Measurements from ENCODE around the gene PROK1.

PROK1 gene

DNA sequence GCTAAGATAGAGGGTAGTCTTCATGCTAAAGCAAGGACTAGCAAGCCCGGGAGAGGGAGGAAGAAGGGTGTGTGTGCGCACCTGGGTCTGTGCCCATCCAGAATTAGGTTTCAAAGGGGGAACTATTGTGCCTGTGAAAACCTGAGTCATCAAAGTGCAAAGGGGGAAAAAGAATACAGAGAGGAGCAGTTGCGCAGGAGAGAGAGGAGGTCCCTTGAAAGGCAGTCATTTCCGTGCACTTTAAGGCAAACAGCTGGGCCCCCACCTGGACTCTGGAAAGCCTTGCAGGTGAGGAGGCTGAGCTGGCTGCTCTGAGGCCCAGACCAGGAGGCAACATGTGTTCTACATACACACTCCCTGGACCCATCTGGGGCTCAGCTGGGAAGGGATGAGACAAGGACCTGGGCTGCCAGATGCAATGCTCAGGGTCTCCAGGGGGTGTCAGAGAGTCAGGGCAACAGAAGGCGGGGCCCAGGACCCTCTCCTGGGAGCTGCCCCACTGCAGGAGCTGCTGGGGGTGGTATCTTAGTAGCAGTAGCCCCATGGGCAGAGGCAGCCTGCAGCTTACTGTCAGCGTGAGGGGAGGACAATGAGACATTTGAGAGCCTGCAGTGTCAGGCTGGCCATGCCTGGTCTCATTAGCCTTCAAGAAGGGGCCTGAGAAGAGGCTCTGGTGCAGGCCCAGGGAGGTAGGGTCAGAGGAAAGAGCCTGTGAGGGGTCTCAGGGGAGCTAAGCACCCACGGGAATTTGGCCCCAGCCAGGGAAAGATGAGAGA, 14.3 kb downstream of the PROK1 start:
- DNase-seq (ENCODE audit: low read depth): no peak

DNA sequence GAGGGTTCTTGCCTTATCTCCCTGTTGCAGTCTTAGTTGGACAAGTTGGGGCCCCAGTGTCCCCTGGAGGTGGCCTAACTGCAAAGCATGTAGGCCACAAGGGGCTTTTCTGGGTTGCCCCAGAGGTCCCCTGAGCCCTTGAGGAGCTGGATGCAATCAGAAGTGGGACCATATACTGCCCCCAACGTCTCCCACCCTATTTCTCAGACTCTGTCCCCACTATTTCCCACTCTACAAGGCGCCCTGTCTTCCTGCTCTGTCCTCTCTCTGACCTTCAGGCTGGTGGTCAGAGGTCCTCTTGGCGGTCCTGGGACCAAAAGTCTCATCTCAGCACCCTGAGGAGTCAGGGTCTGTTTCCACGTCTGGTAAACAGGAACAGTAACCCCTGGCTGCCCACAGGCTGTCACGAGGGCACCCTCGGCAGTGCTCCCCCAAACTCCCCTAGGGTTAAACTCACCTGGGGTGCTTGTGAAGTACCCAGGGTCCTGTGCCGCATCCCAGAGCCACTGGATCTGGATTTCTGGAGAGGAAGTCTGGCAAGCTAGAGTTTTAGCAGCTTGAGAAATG, 14.9 kb downstream of the PROK1 start:
- no peak for DNase-seq (ENCODE audit: low read depth)

DNA sequence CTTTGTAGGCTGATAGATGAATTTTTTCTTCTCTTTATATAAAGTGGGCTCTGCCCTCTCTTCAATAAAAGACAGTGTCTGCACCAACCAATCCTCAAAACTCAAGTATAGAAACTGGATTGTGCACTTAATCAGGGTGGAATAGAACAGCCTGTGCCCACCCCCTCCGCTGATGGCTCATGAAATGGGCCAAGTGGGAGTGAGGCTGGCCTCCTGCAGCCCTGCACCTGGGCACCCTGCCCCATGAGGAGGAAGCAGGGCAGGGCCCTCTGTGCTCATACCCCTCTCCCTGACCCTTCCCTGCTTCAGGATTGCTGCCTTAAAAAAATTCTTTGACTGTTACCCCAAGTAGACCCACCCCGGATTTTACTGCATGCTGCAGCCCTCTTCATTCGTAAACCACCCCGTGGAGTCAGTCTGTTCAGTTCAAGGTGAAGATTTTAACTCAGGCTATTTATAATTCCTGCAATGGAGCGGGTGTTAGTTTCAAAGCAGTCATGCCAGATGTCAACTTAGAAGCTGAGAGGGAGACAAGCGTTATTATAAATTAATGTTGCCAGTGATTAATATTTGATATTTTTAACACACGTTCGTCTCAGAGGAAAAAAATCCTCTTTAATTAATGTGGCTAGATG, 15.8 kb downstream of the PROK1 start:
- no peak for DNase-seq (ENCODE audit: low read depth)

DNA sequence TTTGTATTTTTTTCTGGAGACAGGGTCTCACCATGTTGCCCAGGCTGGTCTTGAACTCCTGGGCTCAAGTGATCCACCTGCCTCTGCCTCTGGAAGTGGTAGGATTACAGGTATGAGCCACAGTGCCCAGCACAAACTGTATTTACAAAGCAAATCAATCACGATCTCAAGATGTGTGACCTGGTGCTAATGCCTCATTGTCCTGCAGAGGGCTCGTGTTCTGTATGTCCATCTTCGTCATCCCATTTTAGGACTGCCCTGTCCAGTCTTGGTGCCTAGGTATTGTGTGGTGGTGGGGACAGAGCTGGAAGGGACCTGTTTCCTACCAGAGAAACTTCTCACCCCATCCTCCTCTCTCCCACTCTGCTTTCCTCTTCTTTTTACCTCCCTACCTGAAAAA, 20.2 kb downstream of the PROK1 start:
- no peak for DNase-seq (ENCODE audit: low read depth)

DNA sequence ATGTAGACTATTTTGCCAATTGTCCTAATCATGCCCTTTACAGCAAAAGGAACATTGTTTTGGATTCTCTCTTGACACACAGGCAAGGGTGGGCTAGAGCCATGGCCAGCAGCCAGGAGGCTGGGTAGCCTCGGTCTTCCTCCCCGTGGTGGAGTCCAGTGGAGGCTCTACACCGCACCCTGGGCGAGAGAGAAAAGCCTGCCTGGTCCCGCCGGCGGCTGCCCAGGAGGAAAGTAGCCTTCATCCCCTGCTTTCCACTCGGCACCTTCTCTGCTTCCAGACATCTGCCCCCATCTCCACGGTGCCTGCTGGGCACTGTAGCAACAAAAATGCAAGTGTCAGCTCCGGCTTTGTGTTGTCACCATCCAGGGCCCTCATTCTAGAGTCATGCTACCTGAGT, 21.6 kb downstream of the PROK1 start:
- DNase-seq (ENCODE audit: low read depth): no peak

DNA sequence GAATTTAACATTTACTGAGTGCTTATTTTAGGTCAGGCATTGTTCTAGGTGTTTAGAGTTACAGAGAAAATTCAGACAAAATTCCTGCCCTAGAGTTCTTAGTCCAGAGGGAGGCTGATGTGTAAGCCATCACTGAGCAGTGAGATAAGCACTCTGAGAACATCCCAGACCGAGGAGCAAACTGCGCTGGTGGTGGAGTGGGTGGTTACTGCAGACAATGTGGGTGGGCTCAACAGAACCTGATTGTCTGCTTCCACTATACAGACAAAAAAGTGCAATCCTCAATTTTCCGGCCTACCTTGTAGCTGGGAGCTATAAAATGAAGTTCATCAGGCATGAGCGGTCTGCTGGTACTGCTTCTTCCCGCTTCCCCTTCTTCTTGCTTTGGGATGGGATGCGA, 23.5 kb downstream of the PROK1 start:
- DNase-seq (ENCODE audit: low read depth): no peak

DNA sequence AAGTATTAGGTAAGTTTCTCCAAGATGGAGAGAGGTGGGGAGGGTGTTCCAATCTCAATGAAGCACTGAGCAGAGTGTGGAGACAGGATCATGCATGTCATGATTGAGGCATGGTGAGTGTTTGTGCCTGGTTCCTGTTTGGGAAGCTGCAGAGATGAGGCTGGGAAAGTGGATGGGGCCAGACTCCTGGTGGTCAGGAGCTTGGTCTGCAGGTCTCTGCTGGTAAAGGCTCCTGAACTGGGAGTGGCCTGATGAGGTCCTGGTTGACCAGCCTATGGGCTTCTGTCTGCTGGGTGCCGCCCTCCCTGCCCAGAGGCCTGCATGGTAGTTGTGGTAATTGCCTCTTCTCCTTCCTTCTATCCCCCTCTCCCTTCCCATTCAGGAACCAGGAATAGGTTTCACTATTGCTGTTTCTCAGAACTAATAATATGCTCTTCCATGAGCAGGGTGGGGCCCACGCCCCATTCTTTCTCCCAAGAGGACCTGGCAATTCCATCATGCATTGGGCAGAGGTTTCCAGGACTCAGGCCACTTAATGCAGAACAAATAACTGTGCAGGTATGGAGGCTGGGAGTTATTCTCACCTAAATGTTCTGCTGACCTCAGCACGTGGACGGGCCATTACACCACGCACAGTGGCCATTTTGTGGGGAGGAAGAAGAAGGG, 24.5 kb downstream of the PROK1 start:
- DNase-seq (ENCODE audit: low read depth): no peak

DNA sequence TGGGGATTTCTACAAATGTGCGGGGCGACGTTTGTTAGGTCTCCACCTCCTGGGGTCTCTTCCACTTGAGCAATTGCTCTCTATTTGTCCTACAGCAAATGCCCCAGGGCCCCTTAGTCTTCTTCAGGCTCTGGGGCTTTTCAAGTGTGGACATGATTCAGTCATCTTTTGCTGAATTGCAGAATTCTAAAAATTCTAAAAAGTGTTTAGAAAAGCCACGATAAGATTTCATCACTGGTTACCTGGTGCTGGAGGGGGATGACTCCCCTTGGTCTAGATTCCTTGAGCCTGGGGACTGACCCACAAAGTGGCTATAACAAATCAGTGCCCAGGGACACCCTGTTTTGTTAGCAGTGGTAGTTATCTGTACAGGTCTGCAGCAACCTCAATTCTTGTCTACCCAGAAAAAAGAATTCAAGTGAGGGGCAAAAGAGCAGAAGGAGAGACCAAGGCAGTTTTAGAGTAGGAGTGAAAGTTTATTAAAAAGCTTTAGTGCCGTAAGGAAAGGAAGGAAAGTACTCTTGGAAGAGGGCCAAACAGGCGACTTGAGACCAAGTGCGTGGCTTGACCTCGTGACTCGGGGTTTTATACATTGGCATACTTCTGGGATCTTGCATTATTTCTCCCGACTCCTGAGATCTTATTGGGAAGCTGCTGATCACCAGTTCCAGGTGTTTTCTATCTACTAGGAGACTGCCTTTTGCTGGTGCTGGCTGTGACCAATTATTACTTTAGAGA, 25.2 kb downstream of the PROK1 start:
- DNase-seq (ENCODE audit: low read depth): no peak

DNA sequence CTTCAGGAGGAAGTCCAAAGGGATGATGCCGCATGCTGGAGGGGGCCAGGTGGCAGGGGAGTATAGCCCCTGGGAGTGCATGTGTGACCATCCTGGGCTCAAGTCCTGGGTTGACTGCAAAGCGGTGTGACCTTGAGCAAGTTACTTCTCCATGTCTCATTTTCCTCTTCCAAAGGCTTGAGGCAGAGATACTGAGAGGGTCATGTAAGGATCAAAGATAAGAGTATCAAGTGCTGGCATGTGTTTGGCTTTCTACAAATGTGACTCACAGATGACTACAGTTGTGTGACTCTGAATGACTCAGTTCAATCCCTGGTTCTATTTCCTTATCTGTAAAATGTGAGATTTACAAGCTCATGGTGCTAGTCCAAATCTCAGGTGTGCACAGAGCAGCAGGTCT, 26.1 kb downstream of the PROK1 start:
- no peak for DNase-seq (ENCODE audit: low read depth)

DNA sequence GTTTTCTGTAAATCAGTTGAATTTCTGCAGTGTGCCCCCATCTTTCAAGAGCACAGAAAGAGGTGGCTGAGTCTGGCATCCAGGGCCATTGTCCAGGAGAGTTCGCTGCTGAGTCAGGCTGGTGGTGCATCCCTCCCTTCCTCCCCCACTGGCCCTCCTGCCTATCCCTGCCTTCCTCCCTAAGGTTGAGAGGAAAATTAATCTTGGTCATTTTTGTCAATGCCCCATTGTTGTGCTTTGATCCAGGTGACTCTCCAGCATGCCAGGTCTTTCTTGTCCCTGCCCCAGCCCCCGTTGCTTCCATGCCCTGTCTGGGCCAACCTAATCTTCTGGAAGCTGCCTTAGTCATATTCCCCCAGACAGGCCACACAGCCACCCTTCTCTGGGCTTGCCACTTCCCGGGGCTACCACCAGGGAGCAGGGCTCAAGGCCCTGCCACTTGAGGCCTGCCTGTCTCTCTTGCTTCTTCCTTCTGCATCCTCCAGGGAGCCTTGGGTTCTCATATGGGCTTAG, 26.6 kb downstream of the PROK1 start:
- no peak for DNase-seq (ENCODE audit: low read depth)

DNA sequence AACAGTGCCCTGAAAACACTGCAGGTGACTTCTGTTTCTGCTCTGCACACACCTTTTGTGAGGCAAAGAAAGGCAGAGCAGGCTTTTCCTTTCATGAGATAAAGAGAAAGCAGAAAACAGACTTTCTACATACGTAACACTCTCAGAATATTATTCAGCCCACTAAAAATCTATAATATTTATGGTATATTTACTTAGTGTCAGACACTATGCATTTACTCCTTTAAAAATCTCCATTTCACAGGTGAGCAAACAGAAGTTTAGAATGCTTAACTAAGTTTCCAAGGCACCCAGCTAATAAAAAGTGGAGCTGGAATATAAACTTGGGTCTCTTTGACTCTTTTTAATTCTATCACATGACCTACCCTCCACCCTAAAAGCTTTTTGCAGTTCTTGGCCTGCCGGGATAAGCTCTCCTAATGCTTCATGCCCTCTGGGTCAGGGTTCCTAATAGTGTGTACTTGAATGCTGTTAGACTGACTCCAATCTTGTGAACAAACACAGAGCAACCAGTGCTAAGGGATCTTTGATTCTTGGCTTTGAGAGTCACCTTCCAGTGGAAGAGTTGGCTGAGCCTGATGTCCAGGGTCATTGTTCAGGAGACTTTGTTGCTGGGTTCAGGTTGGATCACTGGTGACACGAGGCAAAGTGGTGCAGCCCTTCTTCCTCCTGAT, 27.2 kb downstream of the PROK1 start:
- DNase-seq (ENCODE audit: low read depth): no peak

DNA sequence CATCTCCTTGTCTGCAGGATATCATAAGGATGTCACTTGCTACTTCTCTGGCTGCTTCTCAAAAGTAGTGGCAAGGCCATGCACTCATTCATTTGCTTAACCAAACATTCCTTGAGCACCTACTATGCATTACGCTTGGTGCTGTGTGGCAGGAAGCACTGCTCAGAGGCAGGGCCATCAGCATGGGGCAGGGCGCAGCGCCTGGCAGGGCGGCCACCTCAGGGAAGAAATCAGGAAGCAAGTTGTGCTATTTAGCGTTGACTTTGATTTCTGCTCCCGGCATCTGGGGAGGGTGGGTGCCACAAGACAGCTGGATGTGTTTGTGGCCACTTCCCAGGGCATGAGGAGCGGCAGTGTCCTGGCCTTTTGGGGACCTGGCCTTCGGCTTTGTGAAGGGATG, 27.9 kb downstream of the PROK1 start:
- no peak for DNase-seq (ENCODE audit: low read depth)

DNA sequence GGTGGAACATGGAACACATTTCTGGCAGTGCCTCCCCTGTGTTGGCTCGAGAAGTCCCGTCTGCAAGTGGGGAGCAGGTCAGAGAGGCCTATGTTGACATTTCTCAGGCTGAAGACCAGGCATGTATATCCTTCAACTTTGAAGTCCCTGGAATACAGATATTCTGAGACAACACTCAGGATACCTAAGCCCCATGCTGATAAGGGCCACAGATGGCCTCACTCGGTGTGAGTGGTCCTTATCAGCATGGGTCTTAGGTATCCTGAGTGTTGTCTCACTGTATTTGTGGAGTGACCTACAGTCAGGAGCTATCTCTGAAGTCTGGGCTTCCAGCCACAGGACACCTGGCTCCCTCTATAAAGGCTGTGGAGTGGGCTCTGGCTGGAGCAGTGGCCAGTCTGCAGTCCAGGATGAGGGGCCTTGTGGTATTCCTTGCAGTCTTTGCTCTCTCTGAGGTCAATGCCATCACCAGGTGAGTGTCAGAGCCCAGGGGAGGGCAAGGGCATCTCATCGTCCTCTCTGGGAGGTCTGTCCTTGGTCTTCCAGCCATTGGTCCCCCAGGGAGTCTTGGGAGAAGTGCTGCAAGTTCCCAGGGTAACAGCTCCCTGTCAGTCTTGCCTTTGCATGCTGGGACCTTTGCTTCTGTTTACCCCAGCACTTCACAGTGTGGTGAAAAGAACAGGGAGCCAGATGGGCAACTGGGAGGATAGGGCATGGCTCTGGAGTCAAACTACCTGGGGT, 29.6 kb downstream of the PROK1 start:
- DNase-seq (ENCODE audit: low read depth): no peak

DNA sequence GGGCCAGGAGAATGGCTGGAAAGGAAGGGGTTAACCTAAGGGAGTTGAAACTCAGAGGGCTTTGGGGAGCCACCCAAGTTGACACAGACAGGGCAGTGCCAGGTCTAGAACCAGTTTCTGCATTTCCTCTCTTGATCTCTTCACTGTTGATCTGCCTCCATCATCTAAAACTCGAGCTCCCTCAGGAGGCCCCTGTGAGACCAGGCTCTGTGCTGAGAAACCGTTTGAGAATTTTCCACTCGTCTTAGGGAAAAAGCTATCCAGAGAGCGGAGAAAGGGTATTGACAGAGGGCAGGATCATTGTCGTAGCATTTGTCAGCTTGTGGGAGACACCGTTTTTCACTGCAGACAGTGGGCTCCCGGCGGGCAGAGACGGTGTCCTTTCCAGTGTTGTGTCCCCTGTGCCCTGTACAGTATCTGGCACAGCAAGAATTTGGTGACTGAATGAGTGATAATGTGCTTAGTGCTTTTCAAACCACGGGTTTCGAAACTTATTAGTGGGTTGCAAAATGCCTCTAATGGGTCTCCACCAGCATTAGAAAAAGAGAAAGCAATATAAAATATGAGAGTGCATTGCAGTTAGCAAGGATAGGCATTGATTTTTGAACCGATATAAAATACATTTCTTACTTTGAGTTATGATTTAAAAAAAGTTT, 31.1 kb downstream of the PROK1 start:
- no peak for DNase-seq (ENCODE audit: low read depth)

DNA sequence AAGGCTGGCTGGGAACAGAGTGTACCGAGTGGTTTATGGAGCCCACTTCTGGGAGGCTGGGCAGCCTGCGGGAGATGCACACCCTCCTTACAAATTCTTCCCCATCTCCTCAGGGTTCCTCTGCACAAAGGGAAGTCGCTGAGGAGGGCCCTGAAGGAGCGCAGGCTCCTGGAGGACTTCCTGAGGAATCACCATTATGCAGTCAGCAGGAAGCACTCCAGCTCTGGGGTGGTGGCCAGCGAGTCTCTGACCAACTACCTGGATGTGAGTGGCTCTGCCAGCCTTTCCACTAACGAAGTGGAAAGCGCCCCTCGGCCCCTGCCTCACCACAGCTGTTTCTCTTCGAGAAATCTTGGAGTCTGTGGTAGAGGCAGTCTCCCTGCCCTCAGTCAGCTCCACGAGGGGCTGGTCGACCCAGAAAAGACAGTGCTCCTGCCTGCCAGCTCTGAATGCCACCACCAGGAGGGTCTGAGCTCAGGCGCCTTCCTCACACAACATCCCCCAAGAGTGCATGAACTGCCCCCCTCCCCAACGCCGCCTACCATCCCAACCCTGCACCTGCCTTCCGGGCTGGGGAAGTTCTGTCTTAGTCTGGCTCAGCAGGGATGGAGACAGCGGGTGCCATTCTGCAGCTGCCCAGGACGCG, 31.8 kb downstream of the PROK1 start:
- no peak for DNase-seq (ENCODE audit: low read depth)

DNA sequence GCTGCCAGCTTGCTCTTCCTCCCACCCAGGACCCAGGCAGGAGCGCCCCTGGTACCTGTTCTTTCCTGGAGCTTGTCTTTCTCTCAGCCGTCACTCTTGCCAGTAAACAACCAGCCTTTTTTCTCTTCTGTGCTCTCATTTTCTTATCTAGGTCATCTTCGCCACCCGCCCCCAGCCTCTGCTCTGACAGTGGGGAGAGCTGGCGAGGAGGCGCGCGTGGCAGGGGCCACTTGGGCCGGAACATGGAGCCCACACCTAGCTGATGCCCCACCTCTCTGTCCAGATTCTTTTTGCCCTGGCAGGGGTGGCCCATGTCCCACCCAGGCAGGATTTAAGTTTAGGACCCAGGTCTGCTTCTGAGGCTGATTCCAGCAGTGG, 32.3 kb downstream of the PROK1 start:
- no peak for DNase-seq (ENCODE audit: low read depth)

DNA sequence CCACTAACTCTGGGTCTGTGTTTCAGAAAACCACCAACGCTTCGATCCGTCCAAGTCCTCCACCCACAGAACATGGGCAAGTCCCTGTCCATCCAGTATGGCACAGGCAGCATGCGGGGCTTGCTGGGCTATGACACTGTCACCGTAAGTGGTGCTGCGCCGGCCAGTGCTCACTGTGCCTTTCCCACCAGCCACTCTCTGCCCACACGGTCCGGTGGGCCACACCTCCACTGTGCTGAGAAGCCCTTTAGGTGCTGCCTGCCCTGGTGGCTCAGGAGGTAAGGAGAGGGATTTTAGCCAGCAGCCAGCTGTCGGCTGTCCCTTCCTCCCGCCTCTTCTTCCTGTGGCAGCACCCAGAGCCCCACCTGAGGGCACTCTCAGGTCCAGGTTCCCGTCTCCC, 33.9 kb downstream of the PROK1 start:
- DNase-seq (ENCODE audit: low read depth): no peak

DNA sequence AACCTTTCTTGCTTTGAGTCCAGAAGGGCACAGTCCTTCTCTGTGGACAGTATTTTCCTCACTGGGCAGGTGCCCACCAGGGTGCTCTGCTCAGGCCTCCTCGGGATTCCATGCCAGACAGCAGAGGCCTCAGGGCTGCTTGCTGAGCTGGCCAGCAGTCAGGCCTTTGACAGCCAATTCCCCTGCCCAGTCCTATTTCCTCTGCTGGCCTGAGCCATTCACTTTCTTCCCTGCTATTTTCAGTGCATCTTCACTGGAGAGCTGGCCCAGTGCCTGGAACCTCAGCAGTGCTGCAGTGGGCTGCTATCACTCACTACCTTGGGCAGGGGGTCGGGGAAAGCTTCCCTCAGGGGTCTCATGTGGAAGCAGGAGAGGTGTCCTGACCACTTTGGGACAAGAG, 34.8 kb downstream of the PROK1 start:
- DNase-seq (ENCODE audit: low read depth): no peak

DNA sequence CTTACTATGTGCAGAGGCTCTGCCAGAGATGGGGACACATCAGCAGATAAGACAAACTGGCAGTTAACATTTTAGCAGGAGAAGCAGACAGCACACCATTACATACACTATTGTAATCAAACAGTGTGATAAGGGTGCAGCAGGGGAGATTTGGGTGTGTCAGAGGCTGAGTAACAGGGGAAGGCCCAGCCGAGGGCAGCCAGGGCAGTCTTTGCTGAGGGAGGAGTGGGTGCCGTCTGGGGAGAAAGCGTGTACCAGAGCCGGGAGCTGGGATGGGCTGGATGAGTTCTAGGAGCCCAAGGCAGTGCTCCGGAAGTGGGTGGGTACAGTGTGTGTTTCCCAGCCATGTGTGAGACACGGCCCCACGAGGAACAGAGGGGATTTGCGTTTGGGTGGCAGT, 36.8 kb downstream of the PROK1 start:
- no peak for DNase-seq (ENCODE audit: low read depth)

DNA sequence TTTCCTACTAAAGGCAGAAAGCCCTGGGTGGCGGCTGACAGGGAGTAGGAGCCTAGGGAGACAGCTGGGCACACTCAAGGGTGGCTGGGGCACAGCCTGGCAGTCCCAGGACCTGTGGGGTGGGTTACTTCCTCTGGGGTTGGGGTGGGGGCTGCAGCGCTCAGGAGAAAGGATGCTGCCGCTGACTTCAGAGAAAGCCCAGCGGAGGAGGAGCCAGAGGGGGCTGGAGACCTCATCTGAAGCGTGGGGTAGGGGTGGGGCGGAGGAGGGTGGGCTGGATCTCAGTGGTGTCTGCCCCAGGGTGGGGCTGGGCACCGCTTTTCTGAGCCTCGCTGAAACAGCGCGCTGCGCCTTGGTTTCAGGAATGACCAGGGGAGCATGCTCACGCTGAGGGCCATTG, 37.2 kb downstream of the PROK1 start:
- DNase-seq (ENCODE audit: low read depth): no peak

All from CMK (cell line).